ENCODE results near the gene RRM1.
"Not testable (repeated sequence)": the region's sequence is repeated elsewhere in the genome, so short reads cannot be mapped to it uniquely, and the experiment has no call there.

Gene RRM1

DNA sequence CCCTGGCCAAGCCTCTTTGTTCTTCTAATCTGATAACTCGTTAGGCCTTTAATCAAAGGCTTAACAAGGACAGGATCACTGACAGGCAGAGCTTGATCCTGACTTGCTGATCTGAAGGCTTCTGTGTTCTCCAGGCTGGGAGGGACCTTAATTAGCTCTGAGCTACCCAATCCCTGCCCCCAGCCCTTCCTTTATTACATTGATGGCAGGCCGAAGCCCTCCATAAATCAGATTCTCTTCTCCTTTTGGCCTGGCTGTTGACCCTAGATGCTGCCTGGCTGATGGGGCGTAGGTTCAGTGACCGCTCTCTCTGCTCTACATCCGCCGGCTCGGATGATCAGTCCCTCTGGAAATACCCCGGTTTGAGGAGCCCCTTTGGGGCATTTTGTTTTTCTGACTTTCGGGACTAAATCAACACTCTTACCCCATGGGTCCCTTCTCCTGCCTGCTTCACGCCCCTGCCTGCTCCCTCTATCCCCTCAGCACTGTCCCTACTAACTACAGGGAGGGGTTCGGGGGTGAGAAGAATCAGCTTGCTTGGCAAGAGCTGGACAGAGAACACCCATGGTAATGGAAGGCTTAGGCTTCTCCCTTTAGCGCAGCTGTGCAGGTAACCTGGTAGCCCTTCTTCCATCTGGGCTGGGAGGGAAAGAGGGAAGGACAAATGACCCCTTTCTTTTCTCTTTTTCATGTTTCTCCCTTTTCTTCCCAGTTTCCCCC, 10.0 kb upstream of the RRM1 start:
- no peak for FAIRE-seq

DNA sequence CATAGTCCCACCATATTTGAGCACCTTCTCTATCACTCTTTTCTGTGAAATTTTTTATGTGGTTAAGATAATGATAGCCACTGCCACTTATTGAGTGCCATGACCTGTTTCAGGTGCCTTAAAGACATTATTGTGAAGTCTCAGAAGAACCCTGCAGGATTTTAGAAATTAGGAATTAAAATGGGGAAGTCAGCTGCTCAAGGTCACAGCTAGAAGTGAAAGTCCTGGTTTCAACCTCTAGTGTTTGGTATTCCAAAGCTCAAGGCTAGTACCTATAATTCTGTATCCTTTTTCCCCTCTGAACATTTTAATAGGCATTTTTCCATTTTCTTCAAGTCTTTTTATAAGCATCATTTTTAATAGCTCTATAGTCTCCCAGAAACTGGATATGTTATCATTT, 9.0 kb upstream of the RRM1 start:
- no peak for FAIRE-seq

DNA sequence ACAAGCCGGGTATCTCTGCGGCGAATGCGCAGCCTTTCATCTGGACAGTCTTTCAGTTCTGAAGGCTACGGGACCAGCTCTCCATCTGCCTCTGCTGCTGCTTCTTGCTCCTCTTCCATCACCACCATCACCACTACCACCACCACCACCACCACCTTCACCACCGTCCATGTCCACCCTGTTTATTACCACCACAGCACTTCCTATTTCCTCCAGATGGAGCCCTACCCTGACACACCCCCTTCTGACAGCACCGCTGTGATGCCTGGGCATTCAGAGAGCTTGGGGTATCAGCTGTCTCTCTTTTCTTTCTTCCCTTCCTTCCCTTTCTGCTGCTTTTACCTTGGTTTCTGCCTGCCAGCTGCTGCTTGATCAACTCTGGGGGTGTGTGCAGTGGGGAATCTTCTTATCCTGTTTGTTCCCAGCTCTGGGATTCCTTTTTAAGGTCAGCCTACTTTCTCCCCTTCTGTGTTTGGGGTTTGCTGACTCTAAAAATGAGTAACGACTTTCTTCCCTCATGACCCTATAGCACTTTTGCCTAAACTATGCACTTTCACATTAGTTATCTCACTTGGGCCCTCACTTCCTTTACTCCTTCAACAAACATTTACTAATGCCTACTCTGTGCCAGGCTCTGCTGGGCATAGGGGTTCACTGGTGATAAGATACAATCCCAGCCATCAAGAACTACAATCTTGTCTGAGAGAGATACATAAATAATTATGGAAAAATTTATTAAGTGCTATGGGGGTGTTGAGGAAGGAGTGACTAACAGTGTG, 7.8 kb upstream of the RRM1 start:
- no peak for FAIRE-seq

DNA sequence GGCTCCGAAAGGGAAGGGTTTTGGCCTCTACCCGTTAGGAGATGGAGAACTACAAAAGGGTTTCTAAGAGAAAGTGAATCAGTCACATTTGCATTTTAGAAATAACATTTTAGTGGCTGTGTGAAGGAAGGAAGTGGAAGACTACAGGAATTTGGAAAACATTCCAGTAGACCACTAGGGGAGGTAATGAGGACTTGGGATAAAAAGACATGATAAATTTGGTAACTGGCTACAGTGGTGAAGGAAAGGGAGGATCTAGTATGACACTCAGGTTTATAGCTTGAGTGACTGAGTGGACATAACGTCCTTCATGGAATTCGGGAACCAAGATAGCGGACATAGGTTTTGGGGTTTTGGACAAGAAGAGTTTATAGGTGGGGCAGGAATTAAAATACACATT, 7.0 kb upstream of the RRM1 start:
- no peak for FAIRE-seq

DNA sequence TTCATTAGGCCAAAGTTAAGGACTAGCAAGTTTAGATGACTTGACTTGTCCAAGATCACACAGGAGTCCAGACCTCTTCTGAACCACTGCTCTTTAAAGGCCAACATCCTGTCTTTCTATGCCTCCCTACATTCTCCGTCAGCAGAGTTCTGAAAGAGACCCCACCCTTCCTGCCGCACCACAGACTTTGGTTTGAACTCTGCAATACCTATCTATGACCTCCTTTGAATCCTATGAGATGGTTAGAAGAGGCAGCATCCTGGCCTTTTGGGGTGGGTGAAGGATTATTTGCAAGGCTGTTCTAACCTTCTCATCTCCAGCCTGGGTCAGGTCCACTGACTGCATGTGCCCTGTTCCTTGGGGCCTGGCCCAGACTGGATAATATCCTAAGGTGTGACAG, 4.3 kb upstream of the RRM1 start:
- no peak for FAIRE-seq

DNA sequence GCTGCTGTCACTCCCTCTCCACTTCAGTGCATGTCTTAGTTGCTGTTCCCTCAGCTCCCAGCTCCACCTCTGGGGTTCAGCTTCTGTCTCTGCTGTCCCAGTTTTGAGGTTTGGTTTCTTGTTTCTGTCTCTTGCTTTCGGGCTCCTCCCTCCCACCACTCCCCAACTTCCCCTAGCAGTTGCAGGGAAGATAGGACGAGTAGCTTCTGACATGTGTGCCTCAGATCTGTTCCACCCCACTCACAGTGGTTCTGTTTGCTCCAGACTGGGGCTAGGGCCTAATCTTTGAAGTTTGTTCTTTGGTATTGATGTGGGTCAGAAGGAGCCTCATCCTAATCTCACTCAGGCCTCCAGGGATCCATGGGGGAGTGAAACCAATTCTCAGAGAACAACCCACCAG, 2.6 kb upstream of the RRM1 start:
- no peak for FAIRE-seq

GRCh38 chr11:4093519-4094347, 866 bp upstream of the RRM1 start:
- no peak for FAIRE-seq

GRCh38 chr11:4095509-4096230, 1.1 kb downstream of the RRM1 start:
- FAIRE-seq, result no peak

GRCh38 chr11:4098026-4098621, 3.5 kb downstream of the RRM1 start:
- FAIRE-seq, result no peak

DNA sequence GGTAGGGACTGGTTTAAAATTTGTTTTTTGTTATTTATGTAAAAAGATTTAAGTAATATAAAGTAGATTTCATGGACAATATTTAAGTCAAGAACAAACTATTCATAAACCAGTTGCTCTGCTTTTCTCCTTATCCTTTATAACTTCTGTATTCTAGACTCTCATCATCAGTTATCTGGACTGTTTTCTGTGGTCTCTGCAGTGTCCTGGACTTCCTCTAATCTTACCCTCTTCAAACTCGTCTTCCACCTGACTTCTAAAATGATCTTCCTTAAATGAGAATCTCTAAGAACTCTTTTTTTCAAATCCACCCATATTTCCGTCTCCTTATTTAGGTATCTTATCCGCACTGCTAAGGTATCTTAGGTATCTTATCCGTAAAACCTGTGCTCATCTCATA, 8.1 kb downstream of the RRM1 start:
- FAIRE-seq, result no peak

DNA sequence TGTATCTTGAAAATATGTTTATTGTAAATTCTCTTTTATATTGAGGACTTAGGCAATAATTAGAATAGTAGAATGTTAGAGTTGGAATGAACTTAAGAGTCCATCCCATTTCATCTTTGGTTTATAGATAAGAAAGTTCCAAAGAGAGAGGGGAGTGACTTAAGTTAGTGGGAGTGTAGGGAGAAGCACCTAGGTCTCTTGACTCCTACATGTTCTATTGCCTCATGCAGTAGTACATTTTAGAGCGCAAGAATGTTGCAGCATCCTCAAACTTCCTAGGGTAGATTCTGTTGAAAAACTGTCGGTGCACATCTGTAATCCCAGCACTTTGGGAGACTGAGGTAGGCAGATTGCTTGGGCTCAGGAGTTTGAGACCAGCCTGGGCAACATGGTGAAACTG, 8.7 kb downstream of the RRM1 start:
- no peak for FAIRE-seq

- FAIRE-seq, result no peak
These were observed 11.3 kb downstream of the RRM1 start for GRCh38 chr11:4105916-4106315.

DNA sequence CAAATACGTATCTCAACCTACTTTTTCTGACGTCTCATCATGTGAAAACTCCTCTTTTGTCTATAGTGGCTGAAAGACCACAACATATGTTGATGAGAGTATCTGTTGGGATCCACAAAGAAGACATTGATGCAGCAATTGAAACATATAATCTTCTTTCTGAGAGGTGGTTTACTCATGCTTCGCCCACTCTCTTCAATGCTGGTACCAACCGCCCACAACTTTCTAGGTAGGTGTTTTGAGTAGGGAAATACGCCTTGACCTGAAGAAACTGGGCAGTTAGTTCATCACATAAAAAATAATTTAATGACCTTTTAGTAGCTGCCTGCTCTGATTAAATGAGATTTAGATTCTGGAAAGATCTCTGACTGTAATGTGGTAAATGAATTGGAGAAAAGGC, 17.2 kb downstream of the RRM1 start:
- no peak for FAIRE-seq

GRCh38 chr11:4115128-4115527, 20.5 kb downstream of the RRM1 start:
- FAIRE-seq, result no peak

GRCh38 chr11:4118107-4118506, 23.5 kb downstream of the RRM1 start:
- FAIRE-seq, result no peak

DNA sequence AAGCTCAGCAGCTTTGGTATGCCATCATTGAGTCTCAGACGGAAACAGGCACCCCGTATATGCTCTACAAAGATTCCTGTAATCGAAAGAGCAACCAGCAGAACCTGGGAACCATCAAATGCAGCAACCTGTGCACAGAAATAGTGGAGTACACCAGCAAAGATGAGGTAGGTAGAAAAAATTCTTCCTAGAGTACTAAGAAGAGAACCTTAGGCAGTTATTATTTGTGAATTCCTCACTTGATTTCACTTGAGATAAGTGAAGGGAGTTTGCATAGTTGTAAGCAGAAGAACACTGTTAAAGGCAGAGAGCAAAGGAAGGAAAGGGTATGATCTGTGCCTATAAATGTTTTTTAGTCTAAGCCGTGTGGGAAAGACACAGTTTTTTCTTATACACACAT, 28.6 kb downstream of the RRM1 start:
- FAIRE-seq, result no peak

- no peak for FAIRE-seq
These were observed 30.5 kb downstream of the RRM1 start for GRCh38 chr11:4125141-4125540.

DNA sequence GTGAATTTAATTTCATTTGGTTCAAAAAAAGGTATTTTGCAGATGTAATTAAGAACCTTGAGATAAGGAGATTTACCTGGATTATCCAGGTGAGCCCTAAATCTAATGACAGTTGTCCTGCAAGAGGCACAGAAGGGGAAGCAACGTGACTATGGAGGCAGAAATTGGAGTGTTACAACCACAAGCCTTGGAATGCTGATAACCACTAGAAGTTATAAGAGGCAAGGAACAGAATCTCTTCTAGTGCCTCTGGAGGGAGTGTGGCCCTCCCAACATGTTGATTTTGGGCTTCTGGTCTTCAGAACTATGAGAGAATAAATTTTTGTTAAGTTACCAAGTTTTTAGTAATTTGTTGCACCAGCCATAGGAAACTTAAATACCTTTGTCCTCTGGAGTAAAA, 32.8 kb downstream of the RRM1 start:
- no peak for FAIRE-seq

GRCh38 chr11:4130219-4130618, 35.6 kb downstream of the RRM1 start:
- not testable (repeated sequence) for FAIRE-seq

GRCh38 chr11:4134806-4135205, 40.2 kb downstream of the RRM1 start:
- FAIRE-seq, result no peak

DNA sequence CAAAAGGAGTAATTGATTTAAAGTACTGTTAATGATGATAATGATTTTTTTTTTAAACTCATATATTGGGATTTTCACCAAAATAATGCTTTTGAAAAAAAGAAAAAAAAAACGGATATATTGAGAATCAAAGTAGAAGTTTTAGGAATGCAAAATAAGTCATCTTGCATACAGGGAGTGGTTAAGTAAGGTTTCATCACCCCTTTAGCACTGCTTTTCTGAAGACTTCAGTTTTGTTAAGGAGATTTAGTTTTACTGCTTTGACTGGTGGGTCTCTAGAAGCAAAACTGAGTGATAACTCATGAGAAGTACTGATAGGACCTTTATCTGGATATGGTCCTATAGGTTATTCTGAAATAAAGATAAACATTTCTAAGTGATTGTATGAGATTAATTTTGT, 43.9 kb downstream of the RRM1 start:
- no peak for FAIRE-seq

DNA sequence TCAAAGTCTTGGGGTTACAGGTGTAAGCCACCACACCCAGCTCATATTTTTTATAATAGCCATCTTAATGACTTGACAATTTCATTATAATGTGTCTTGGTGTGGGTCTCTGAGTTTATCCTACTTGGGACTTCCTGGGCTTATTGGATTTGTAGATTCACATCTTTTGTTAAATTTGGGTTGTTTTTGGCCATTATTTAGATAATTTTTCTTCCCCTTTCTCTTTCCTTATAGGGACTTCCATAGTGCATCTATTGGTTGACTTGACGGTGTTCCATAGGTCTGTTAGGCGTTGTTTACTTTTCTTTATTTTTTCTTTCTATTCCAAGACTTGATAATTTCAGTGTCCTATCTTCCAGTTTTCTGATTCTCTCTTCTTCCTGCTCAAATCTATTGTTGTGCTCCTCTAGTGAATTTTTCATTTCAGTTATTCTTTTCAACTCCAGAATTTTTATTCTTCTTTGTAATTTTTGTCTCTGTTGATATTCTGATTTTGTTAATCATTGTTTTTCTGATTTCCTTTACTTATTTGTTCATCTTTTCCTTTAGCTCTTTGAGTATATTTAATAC, 45.6 kb downstream of the RRM1 start:
- FAIRE-seq, result no peak
